Measurements from ENCODE around the gene NF1.

NF1 gene

GRCh38 chr17:31113939-31114338 is 19.2 kb downstream of the NF1 start:
- no peak for TF ChIP-seq CTCF (IDR thresholded peaks at IDR 0.05; ENCODE audit: extremely low read depth, missing control alignments)
- DNase-seq (ENCODE audit: low spot score) = no peak

- no peak for DNase-seq (ENCODE audit: low spot score)
- no peak for TF ChIP-seq CTCF (IDR thresholded peaks at IDR 0.05; ENCODE audit: extremely low read depth, missing control alignments)
These were observed 20.3 kb downstream of the NF1 start for GRCh38 chr17:31114956-31115555.

GRCh38 chr17:31116167-31116566 is 21.4 kb downstream of the NF1 start:
- TF ChIP-seq CTCF (IDR thresholded peaks at IDR 0.05; ENCODE audit: extremely low read depth, missing control alignments) = no peak
- DNase-seq (ENCODE audit: low spot score) = no peak

- no peak for TF ChIP-seq CTCF (IDR thresholded peaks at IDR 0.05; ENCODE audit: extremely low read depth, missing control alignments)
- DNase-seq (ENCODE audit: low spot score) = no peak
These were observed 28.0 kb downstream of the NF1 start for GRCh38 chr17:31122746-31123145.

GRCh38 chr17:31126318-31126717 is 31.5 kb downstream of the NF1 start:
- no peak for DNase-seq (ENCODE audit: low spot score)
- TF ChIP-seq CTCF (IDR thresholded peaks at IDR 0.05; ENCODE audit: extremely low read depth, missing control alignments) = no peak

GRCh38 chr17:31128241-31128640 is 33.5 kb downstream of the NF1 start:
- DNase-seq (ENCODE audit: low spot score) = no peak
- TF ChIP-seq CTCF (IDR thresholded peaks at IDR 0.05; ENCODE audit: extremely low read depth, missing control alignments) = no peak

GRCh38 chr17:31130286-31131224 is 35.8 kb downstream of the NF1 start:
- no peak for DNase-seq (ENCODE audit: low spot score)
- no peak for TF ChIP-seq CTCF (IDR thresholded peaks at IDR 0.05; ENCODE audit: extremely low read depth, missing control alignments)
